GM19468 (cell line): ENCODE measurements around the gene CCDC60.

Experiments used
- ATAC-seq: cut with Tn5 transposase; IDR thresholded peaks from one replicate; pipeline ENCODE4 v1.9.1; 2021; ENCODE audit warnings: mild to moderate bottlenecking, moderate library complexity, moderate number of reproducible peaks; ENCODE audit not compliant: unreplicated experiment; ENCODE audit errors: extremely low read depth

CCDC60 gene

GRCh38 chr12:119491814-119492213 is 157.3 kb downstream of the CCDC60 start:
- ATAC-seq = no peak

- no peak for ATAC-seq
These were observed 165.7 kb downstream of the CCDC60 start for GRCh38 chr12:119500209-119500608.

GRCh38 chr12:119501052-119501451 is 166.5 kb downstream of the CCDC60 start:
- ATAC-seq = no peak

GRCh38 chr12:119505001-119505400 is 170.5 kb downstream of the CCDC60 start:
- no peak for ATAC-seq

GRCh38 chr12:119512772-119513497 is 178.4 kb downstream of the CCDC60 start:
- ATAC-seq = no peak

GRCh38 chr12:119528241-119528640 is 193.7 kb downstream of the CCDC60 start:
- ATAC-seq = no peak

GRCh38 chr12:119540476-119540875 is 205.9 kb downstream of the CCDC60 start:
- ATAC-seq = no peak

GRCh38 chr12:119544765-119545625 is 210.5 kb downstream of the CCDC60 start:
- ATAC-seq = no peak

- ATAC-seq = no peak
These were observed 211.8 kb downstream of the CCDC60 start for GRCh38 chr12:119546340-119546739.

GRCh38 chr12:119547001-119547400 is 212.5 kb downstream of the CCDC60 start:
- ATAC-seq = no peak

- ATAC-seq = no peak
These were observed 222.3 kb downstream of the CCDC60 start for GRCh38 chr12:119556854-119557253.

GRCh38 chr12:119565404-119565803 is 230.9 kb downstream of the CCDC60 start:
- ATAC-seq = no peak

- no peak for ATAC-seq
These were observed 236.2 kb downstream of the CCDC60 start for GRCh38 chr12:119570771-119571170.

GRCh38 chr12:119573086-119573485 is 238.6 kb downstream of the CCDC60 start:
- ATAC-seq = no peak

GRCh38 chr12:119574255-119574654 is 239.7 kb downstream of the CCDC60 start:
- no peak for ATAC-seq

- no peak for ATAC-seq
These were observed 241.7 kb downstream of the CCDC60 start for GRCh38 chr12:119576118-119576810.

GRCh38 chr12:119576915-119577314 is 242.4 kb downstream of the CCDC60 start:
- ATAC-seq = no peak

GRCh38 chr12:119578112-119578511 is 243.6 kb downstream of the CCDC60 start:
- no peak for ATAC-seq

GRCh38 chr12:119589097-119589496 is 254.6 kb downstream of the CCDC60 start:
- ATAC-seq = no peak

- no peak for ATAC-seq
These were observed 255.1 kb downstream of the CCDC60 start for GRCh38 chr12:119589634-119590033.
